Hematopoietic multipotent progenitor cell (in vitro differentiated cells): Measurements from ENCODE around the gene TMEM130. TPM values are rescaled to one million over a fixed set of nuclear protein-coding genes. Genes with fewer than 3 reads are reported as not detected.
"Not testable (repeated sequence)": the region's sequence is repeated elsewhere in the genome, so short reads cannot be mapped to it uniquely, and the experiment has no call there.

Experiments used
- DNase-seq, 3 donors: peaks; one replicate each; pipeline ENCODE4 v3.0.0-alpha.2; 2011 to 2015; ENCODE audit warnings: low read depth in 2 of 3, low spot score in 2 of 3
- total RNA-seq: library from RNA; depleted of rRNA; stranded (reverse); fragments of >200 nt; gene quantifications from one replicate; pipeline ENCODE4 v1.2.3, GENCODE V29; 2012

TMEM130 gene
- total RNA-seq, 1 donor, result 0.81 TPM

- no peak for DNase-seq
These were observed 8.0 kb upstream of the TMEM130 start for GRCh38 chr7:98877692-98878364.

- DNase-seq, result no peak
These were observed 7.3 kb upstream of the TMEM130 start for GRCh38 chr7:98877146-98877545.

- no peak for DNase-seq
These were observed 5.7 kb upstream of the TMEM130 start for GRCh38 chr7:98875501-98875900.

GRCh38 chr7:98874942-98875341 is 5.1 kb upstream of the TMEM130 start:
- no peak for DNase-seq

- DNase-seq, result not testable (repeated sequence)
These were observed 3.8 kb upstream of the TMEM130 start for GRCh38 chr7:98873610-98874009.

GRCh38 chr7:98872328-98872924 is 2.6 kb upstream of the TMEM130 start:
- DNase-seq, result peak in 2 of 3 donors; percentile 45 to 65

GRCh38 chr7:98870807-98871491 is 1.1 kb upstream of the TMEM130 start:
- DNase-seq, result no peak

- DNase-seq, result peak in 2 of 3 donors; percentile 74
These were observed 372 bp upstream of the TMEM130 start for GRCh38 chr7:98870121-98870651.

GRCh38 chr7:98869027-98869596 is 702 bp downstream of the TMEM130 start:
- DNase-seq, result no peak

GRCh38 chr7:98868450-98868849 is 1.4 kb downstream of the TMEM130 start:
- no peak for DNase-seq

GRCh38 chr7:98866765-98867164 is 3.0 kb downstream of the TMEM130 start:
- no peak for DNase-seq

GRCh38 chr7:98866351-98866750 is 3.5 kb downstream of the TMEM130 start:
- no peak for DNase-seq

GRCh38 chr7:98864731-98865453 is 4.9 kb downstream of the TMEM130 start:
- no peak for DNase-seq

GRCh38 chr7:98863601-98864000 is 6.2 kb downstream of the TMEM130 start:
- no peak for DNase-seq

- no peak for DNase-seq
These were observed 6.9 kb downstream of the TMEM130 start for GRCh38 chr7:98862716-98863420.

- DNase-seq, result no peak
These were observed 7.6 kb downstream of the TMEM130 start for GRCh38 chr7:98862203-98862602.

- no peak for DNase-seq
These were observed 9.7 kb downstream of the TMEM130 start for GRCh38 chr7:98860071-98860470.

- DNase-seq, result no peak
These were observed 14.0 kb downstream of the TMEM130 start for GRCh38 chr7:98855610-98856422.

GRCh38 chr7:98852826-98853225 is 17.0 kb downstream of the TMEM130 start:
- no peak for DNase-seq
